Psoas muscle (tissue), 8 donors: ENCODE data around the gene KLF13. TPM values are rescaled to one million over a fixed set of nuclear protein-coding genes. Genes with fewer than 3 reads are reported as not detected.
A peak's percentile ranks its signal among the peaks of the same experiment; 100 is the strongest.

ENCODE experiments used
- ATAC-seq, 4 donors: fragments of 200-7000 bp; cut with Tn5 transposase; one replicate each; pipeline ENCODE4 v1.9.1; 2020; ENCODE audit warnings: moderate library complexity in 3 of 4, mild to moderate bottlenecking in 2 of 4
- DNase-seq, 2 donors: peaks; one replicate each; pipeline ENCODE4 v3.0.0-alpha.2; 2020
- H3K27ac ChIP-seq: fragments of 200-600 bp; one replicate; pipeline ENCODE4 v1.8.0; 2022
- H3K27me3 ChIP-seq, 3 donors: fragments of 200-600 bp in 1 of 3; one replicate each; pipeline versions ENCODE4 v1.6.1 to v1.8.0; 2013 to 2022; ENCODE audit warnings: low read length in 2 of 3, mild to moderate bottlenecking in 2 of 3, moderate library complexity in 1 of 3; ENCODE audit not compliant: insufficient read depth in 3 of 3
- H3K36me3 ChIP-seq, 2 donors: fragments of 200-600 bp in 1 of 2; one replicate each; pipeline versions ENCODE4 v1.6.1 to v1.8.0; 2013 to 2022; ENCODE audit warnings: low read depth in 1 of 2, mild to moderate bottlenecking in 1 of 2, moderate library complexity in 1 of 2; ENCODE audit not compliant: insufficient read depth in 1 of 2
- H3K4me1 ChIP-seq: fragments of 200-600 bp; one replicate; pipeline ENCODE4 v1.8.0; 2022
- H3K4me3 ChIP-seq: fragments of 200-600 bp; one replicate; pipeline ENCODE4 v1.8.0; 2022; ENCODE audit warnings: mild to moderate bottlenecking
- H3K9me3 ChIP-seq: fragments of 200-600 bp; one replicate; pipeline ENCODE4 v1.8.0; 2022
- WGBS, 3 donors: extraction: QIAGEN DNeasy Blood & Tissue Kit; methylation state at CpG; one replicate each; pipeline versions ENCODE4 v1.1.6 to v1.1.7; 2013; 5-methylcytosine and 5-hydroxymethylcytosine counted together
- intact Hi-C, 2 donors: fragments of 100-400 bp; cut with DNase I; formaldehyde crosslinking; loops; one replicate each; pipeline versions ENCODE4 v1.11.0 to v1.14.2; 2022
- polyA plus RNA-seq, 3 donors: library from polyadenylated mRNA; stranded (reverse); fragments of 200-250 nt; gene quantifications; one replicate each; pipeline ENCODE4 v1.2.3, GENCODE V29; 2013
- total RNA-seq, 4 donors: library from RNA; stranded (reverse); fragmentation: NEBNext Ultra II Directional in 2 of 4; extraction: Animal tissue kit (Norgen Biotek cat#: 25700) in 2 of 4; gene quantifications; one replicate each; pipeline versions ENCODE4 v1.2.1 to v1.2.4, GENCODE V29; 2021 to 2023
- TF ChIP-seq, protein P1 (sequence below): fragments of 200-600 bp; IDR thresholded peaks from one replicate; pipeline ENCODE4 v1.8.0; 2022; ENCODE audit warnings: antibody characterized with exemption
- donor health status: healthy with polysubstance abuse.
- donor health status: DM: no; HTN: no; CAD: no; lungs with moderate emphysema.
- donor health status: Bipolar disorder and iron deficiency.
- donor health status: healthy.
- donor health status: DM: yes; HTN: yes; CAD: no.
- donor health status: DM: no; HTN: no; CAD: no.
- donor health status: DM: no; HTN: no; CAD: no.
- donor health status: DM: yes; HTN: yes; CAD: no.

KLF13 gene
- total and polyA plus RNA-seq, 7 donors = 11.9 to 45.6 (median 24.5) TPM

DNA sequence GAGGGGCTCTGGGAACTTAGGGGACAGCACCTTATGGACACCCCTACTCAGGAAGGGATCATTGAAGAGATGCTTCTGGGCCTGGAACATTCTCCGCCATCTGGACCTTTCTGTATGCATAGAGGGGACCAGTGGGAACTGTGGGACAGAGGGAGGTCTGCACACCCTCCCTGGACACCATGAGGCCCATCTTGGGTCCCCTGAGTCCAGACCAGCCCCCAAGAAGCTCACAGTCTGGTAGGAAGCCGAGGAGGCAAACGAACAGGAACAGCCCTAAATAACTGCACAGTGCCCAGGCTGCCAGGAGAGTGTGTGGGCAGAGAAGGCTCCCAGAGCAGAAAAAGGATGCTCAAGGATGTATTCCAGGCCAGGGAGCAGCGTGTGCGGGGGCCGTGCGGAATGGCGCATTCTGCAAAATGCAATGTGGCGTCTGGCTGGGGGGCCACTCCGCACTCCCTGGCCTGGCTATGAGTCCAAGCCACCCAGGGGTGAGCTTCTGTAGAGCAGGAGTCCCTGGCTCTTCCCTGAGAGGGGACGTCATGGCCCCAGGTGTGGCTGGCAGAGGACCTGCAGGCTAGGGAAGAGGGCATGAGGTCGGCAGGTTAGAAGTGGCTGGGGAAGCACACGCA, 24.5 kb upstream of the KLF13 start:
- intact Hi-C loops = loop anchor here in 1 of 2 donors (5.0 kb wide), 1 partner anchor 40 kb away; no protein-coding TSS in a partner anchor
- no peak overlapping the region for H3K27ac ChIP-seq
- no peak for DNase-seq
- peaks cover 0 to 6% (median 0%) of the 10 kb centered on the region in 3 donors for H3K27me3 ChIP-seq
- 92 to 95% (median 94%) methylated on average over 13 of the region's 13 CpGs for WGBS, 3 donors
- H3K36me3 ChIP-seq = no peaks in the 10 kb centered on the region
- TF ChIP-seq, protein P1, sequence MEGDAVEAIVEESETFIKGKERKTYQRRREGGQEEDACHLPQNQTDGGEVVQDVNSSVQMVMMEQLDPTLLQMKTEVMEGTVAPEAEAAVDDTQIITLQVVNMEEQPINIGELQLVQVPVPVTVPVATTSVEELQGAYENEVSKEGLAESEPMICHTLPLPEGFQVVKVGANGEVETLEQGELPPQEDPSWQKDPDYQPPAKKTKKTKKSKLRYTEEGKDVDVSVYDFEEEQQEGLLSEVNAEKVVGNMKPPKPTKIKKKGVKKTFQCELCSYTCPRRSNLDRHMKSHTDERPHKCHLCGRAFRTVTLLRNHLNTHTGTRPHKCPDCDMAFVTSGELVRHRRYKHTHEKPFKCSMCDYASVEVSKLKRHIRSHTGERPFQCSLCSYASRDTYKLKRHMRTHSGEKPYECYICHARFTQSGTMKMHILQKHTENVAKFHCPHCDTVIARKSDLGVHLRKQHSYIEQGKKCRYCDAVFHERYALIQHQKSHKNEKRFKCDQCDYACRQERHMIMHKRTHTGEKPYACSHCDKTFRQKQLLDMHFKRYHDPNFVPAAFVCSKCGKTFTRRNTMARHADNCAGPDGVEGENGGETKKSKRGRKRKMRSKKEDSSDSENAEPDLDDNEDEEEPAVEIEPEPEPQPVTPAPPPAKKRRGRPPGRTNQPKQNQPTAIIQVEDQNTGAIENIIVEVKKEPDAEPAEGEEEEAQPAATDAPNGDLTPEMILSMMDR = no peak
- no peak for ATAC-seq
- no peaks in the 10 kb centered on the region for H3K4me1 ChIP-seq
- no peak overlapping the region for H3K4me3 ChIP-seq
- H3K9me3 ChIP-seq = no peaks in the 10 kb centered on the region

DNA sequence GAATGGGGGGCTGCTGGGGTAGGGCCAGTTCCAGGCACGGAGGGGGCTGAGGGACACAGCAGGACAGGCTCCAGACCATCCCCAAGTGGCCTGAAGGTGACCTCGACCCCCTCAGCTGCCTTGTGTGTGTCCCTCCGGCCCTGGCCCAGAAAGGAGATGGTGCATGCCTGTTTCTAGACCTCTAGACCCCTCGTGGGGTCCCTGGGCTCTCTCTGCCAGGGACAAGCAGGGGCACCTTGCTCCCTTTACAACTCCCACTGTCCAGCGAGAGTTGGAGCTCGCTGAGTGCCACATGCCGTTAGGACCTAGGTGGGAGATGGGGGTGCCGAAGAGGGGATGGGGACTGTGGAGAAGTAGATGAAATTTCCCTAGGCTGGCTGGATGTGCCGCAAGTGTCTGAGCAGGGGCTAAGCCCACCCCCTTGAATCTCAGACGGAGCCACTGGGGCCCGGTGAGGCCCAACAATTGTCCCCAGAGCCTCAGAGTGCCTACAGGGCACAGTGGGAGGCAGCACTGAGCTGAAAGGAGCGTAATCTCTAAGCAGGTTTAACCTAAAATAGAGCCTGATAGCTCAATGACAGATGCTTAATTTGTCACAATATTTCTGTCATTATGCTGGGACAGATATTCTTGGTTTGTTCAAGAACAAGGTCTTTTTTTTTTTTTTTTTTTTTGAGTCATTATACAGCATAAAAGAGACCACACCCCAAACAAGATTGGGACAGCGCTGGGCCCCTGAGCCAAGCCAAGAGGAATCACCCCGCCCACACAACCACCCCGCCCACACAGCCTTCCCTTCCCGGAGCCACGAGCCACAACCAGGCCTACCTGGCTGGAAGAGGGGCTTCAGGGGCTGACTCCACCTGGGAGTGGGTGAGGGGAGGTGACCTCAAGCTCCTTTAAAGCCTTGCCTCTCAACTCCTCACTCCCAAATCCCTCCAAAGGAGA, 23.6 kb upstream of the KLF13 start:
- Histone ChIP-seq H3K4me1 (no peaks in the 10 kb centered on the region), H3K27ac (no peak overlapping the region)

DNA sequence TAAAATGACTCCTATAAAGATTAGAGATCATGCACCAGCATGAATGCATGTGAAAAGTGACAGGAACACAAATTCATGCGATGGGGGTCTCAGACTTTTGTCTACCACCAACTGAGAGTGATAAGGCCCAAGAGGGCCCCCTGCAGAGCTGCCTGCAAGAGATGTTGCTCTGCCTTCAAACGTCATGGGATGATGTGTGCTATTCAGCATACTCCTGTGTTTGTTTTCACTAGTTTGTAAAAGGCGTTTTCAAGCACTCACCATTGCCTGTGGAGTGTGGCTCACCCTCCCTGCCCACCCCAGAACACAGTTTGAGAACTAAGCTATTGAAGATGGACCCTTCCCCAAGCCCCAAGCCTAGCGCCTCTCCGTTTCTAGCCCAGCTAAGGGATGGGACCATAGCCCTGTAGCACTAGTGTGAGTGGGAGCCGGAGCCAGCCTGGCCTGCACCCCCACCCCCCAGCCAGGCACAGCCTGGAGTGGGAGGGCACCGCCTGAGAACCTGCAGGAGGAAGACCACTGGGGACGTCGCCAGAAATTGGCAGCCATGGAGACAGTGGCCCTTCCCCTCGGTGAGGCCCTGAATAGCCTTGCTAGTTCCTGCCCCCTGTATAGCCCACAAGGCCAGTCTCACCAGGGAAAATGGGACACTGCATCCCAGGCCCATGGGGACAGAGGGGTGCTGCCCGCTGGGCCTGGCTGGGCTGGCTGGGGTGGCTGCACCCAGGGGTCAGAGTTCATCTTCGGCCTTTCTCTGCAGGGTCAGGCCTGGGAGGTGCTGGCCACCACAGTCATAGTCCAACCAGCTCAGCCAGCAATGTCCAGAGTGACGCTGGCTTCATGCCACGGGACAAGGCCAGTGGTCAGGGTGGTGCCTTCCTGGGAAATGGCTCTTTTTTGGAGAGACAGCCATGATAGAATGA, 22.6 kb upstream of the KLF13 start:
- Histone ChIP-seq H3K27me3 (peaks cover 0 to 12% (median 3%) of the 10 kb centered on the region in 3 donors), H3K9me3 (no peaks in the 10 kb centered on the region), H3K36me3 (no peaks in the 10 kb centered on the region), H3K4me1 (no peaks in the 10 kb centered on the region), H3K4me3 (no peak overlapping the region), H3K27ac (no peak overlapping the region)
- TF ChIP-seq, protein P1 = no peak
- peak in 1 of 2 donors; percentile 46 for DNase-seq
- intact Hi-C loops = loop anchor here in 1 of 2 donors (5.0 kb wide), 1 partner anchor 42 kb away; no protein-coding TSS in a partner anchor
- no peak for ATAC-seq
- 83 to 88% (median 85%) methylated on average over 14 of the region's 14 CpGs for WGBS, 3 donors

More for the DNA sequence above, 23.6 kb upstream of the KLF13 start:
- ATAC-seq (peak in 2 of 4 donors; percentile 34 to 60), DNase-seq (peak; percentile 25 to 72)
- Histone ChIP-seq H3K9me3 (no peaks in the 10 kb centered on the region), H3K27me3 (peaks cover 0 to 12% (median 2%) of the 10 kb centered on the region in 3 donors), H3K4me3 (no peak overlapping the region), H3K36me3 (no peaks in the 10 kb centered on the region)
- intact Hi-C loops = loop anchor here in 1 of 2 donors (5.0 kb wide), 1 partner anchor 41 kb away; no protein-coding TSS in a partner anchor
- WGBS, 3 donors = 71 to 77% (median 73%) methylated on average over 17 of the region's 17 CpGs
- TF ChIP-seq, protein P1 = no peak

DNA sequence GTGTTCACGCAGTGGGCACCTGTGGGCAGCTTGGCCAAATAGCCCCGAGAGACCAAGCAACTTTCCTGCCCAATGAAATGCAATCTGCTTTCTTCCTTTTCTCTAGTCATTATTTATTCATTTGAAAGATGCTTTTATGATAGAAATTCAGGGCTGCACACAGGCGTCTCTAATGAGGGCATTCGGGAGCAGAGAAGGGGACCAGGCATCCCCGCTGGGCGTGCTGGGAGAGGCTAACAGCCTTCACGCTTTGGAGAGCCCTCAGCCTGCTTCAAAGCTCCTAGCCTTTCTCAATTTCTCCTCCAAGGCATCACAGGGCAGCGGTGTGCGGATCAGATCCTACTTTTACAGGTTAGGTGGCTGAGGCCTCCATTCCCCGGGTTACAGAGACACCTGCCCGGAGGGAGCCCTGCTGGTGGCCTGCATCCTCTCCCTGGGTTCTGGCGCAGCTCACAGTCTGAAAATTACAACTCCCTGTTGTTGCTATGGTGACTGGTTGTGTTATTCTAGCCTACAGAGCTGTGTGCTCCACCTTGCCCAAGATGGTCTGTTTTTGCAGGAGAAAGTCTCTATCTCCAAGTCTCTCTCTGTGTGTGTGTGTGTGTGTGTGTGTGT, 21.8 kb upstream of the KLF13 start:
- Histone ChIP-seq H3K27me3 (peaks cover 0 to 12% (median 3%) of the 10 kb centered on the region in 3 donors), H3K9me3 (no peaks in the 10 kb centered on the region), H3K4me1 (no peaks in the 10 kb centered on the region), H3K4me3 (no peak overlapping the region), H3K36me3 (no peaks in the 10 kb centered on the region), H3K27ac (no peak overlapping the region)
- no peak for ATAC-seq
- TF ChIP-seq, protein P1 = no peak
- DNase-seq = no peak
- intact Hi-C loops = loop anchor here (5.0 kb wide), 2 partner anchors 43 to 98 kb away; no protein-coding TSS in a partner anchor
- 92 to 94% (median 93%) methylated on average over 12 of the region's 12 CpGs for WGBS, 3 donors
